SJCRH30 (cell line): ENCODE data around the gene LRRC26. TPM values are rescaled to one million over a fixed set of nuclear protein-coding genes. Genes with fewer than 3 reads are reported as not detected.
A peak's percentile ranks its signal among the peaks of the same experiment; 100 is the strongest.

Experiments used
- DNase-seq, 2 experiments: peaks; one replicate each; pipeline ENCODE4 v3.0.0-alpha.2; 2015 to 2020
- H3K27ac ChIP-seq: fragments of 250-450 bp; sonication (Bioruptor Pico); 2 replicates; pipeline ENCODE4 v1.5.1; 2020; ENCODE audit warnings: mild to moderate bottlenecking, moderate library complexity
- H3K27me3 ChIP-seq: fragments of 250-450 bp; sonication (Bioruptor Pico); 2 replicates; pipeline ENCODE4 v1.5.1; 2020; ENCODE audit warnings: mild to moderate bottlenecking, moderate library complexity
- H3K36me3 ChIP-seq: fragments of 250-450 bp; sonication (Bioruptor Pico); 2 replicates; pipeline ENCODE4 v1.5.1; 2020; ENCODE audit warnings: mild to moderate bottlenecking, moderate library complexity
- H3K4me1 ChIP-seq: fragments of 250-450 bp; sonication (Bioruptor Pico); 2 replicates; pipeline ENCODE4 v1.5.1; 2020; ENCODE audit warnings: mild to moderate bottlenecking, moderate library complexity
- H3K4me3 ChIP-seq: fragments of 250-450 bp; sonication (Bioruptor Pico); 2 replicates; pipeline ENCODE4 v1.5.1; 2020; ENCODE audit warnings: mild to moderate bottlenecking, moderate library complexity
- H3K9me3 ChIP-seq: fragments of 250-450 bp; sonication (Bioruptor Pico); replicated peaks from 2 replicates; pipeline ENCODE4 v1.5.1; 2020; ENCODE audit warnings: mild to moderate bottlenecking, moderate library complexity
- total RNA-seq: library from RNA; depleted of rRNA; stranded (reverse); fragments of >200 nt; shearing (Covaris generic); gene quantifications from 2 replicates; pipeline ENCODE4 v1.2.3, GENCODE V29; 2014

Gene LRRC26
- total RNA-seq, 1 experiment from 2014 or later = 0.24 TPM

DNA sequence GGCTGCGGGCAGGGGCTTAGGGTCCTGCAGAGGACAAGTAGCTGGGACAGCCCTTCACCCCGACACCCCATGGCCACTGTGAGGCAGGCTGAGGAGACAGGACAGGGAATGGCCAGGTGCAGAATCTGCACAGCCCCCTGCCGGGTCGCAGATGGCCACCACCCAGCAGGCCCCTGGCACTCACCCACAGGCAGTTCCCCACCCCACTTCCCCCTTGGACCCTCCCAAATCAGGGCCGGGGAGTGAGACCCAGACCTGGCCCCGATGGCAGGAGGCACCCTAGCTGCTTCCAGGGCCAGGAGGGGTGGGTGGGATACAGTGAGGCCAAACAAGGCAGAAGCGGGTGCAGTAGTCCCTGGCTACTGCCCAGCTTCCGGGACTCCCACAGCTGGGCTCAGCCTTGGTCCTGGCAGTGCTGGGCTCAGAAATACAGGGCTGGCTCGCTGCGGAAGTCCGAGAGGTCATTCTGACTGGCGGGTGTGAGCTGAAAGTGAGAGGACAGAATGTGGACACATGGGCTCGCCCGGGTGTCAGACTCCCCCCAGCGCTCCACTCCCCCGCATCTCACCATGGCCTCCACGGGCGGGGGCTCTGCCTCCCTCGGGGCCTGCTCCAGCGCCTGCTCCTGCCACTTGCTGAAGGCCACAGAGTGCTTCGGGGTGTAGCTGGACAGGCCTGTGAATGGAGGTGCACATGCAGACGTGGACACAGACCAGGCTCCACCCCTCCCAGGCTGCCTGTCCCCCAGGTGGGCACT lies 22.0 kb upstream of the LRRC26 start:
- H3K4me3 ChIP-seq = no peak overlapping the region
- no peaks in the 10 kb centered on the region for H3K9me3 ChIP-seq
- no peak for DNase-seq
- no peak overlapping the region for H3K27ac ChIP-seq
- H3K27me3 ChIP-seq = no peaks in the 10 kb centered on the region
- H3K36me3 ChIP-seq = peaks cover 5% of the 10 kb centered on the region; the same call in 1 of the 2 replicates
- peaks cover 22% of the 10 kb centered on the region; the same call in 1 of the 2 replicates for H3K4me1 ChIP-seq

DNA sequence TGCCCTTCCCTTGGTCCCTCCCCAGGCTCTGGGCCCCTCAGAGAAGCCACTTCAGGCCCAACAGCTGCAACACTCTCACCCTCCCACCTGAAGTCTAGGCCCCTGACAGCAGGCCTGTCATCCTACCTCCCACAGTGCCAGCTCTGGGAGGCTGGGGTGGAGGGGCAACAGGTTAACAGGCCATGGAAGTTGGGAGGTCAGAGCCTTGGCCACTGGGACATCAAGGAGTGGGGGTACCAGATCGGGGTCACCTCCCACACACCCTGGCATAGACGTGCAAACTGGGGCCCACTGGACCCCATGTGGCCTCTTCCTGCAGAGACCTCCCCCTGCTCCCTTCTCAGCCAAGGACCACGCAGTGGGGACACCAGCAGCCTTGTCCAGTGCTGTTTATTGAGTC lies 21.4 kb upstream of the LRRC26 start:
- no peak overlapping the region for H3K27ac ChIP-seq
- no peak for DNase-seq
- H3K36me3 ChIP-seq = peaks cover 5% of the 10 kb centered on the region; the same call in 1 of the 2 replicates
- no peak overlapping the region for H3K4me3 ChIP-seq
- no peaks in the 10 kb centered on the region for H3K9me3 ChIP-seq
- H3K27me3 ChIP-seq = no peaks in the 10 kb centered on the region
- peaks cover 28% of the 10 kb centered on the region; the same call in 1 of the 2 replicates for H3K4me1 ChIP-seq

DNA sequence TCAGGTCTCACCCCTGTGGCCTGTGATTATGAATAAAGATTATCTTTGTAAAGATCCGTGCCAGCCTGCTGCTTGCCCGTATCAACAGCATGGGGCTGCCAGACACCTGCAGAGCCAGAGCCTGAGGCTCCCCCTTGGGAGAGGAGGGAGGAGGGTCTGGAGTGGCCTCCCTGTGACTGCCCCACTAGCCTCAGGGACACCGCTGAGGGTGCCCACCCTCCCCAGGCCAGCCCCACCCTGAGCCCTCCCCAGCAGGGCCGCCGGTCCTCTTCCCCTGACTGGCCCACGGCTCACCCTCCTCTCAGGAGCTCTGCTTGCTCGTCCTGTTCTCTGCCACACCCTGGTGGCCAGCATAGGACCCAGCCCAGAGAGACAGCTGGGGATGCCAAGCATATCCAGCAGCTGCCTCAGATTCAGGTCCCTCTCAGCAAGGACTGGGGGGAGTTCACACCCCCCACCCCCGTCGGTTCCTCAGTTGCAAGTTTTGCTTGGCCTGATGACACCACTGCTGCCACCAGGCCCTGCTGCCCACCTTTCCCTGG lies 20.5 kb upstream of the LRRC26 start:
- Histone ChIP-seq H3K36me3 (peaks cover 5% of the 10 kb centered on the region; the same call in 1 of the 2 replicates), H3K4me1 (peaks cover 28% of the 10 kb centered on the region; the same call in 1 of the 2 replicates), H3K9me3 (no peaks in the 10 kb centered on the region), H3K27me3 (no peaks in the 10 kb centered on the region), H3K27ac (no peak overlapping the region), H3K4me3 (no peak overlapping the region)
- DNase-seq = peak in 1 of 2 experiments; percentile 54

DNA sequence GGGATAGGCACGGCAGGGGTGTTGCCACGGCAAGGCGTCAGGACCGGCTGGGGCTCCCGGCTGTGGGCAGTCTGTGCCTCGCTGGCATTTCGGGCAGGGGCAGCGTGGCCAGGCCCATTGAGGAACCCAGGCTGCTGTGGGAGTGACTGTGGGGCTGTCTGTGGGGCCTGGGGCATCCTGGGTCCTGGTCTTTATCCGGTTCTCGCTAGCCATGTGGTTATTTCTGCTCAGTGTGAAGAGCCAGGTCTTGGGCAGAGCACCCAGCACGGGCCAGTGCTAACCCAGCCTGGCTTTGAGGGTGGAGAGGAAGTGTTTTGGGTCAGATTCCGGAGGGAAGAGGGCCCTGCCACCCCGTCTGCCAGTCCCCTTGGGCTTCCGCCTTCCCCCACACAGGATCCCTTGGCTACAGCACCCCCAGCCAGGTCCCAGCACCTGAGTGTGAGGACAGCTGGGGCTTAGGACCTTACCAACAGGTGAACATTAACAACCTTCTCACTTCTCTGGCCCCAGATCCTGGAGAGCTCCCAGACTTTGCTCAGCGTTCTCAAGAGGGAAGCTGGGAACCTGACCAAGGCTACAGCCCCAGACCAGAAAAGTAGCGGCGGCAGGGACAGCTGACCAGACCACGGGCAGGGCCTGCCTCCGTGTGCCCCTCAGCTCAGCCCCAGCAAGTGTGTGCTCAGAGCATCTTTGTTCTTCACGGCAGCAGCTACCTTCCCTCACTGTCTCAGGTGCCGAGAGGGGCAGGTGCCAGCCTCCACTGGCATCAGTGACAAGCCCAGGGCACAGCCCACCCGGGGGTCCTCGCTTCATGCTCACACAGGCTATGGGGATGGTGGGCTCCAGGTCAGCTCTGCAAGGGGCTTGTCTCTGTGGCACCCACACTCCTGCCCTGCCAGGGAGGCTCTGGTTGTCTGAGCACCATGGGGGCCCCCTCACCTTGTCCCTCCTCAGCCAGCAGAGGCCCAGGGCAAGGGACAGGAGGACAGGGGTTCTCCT lies 19.7 kb upstream of the LRRC26 start:
- Histone ChIP-seq H3K4me1 (peaks cover 23% of the 10 kb centered on the region; the same call in 1 of the 2 replicates), H3K27me3 (no peaks in the 10 kb centered on the region)
- DNase-seq = no peak

DNA sequence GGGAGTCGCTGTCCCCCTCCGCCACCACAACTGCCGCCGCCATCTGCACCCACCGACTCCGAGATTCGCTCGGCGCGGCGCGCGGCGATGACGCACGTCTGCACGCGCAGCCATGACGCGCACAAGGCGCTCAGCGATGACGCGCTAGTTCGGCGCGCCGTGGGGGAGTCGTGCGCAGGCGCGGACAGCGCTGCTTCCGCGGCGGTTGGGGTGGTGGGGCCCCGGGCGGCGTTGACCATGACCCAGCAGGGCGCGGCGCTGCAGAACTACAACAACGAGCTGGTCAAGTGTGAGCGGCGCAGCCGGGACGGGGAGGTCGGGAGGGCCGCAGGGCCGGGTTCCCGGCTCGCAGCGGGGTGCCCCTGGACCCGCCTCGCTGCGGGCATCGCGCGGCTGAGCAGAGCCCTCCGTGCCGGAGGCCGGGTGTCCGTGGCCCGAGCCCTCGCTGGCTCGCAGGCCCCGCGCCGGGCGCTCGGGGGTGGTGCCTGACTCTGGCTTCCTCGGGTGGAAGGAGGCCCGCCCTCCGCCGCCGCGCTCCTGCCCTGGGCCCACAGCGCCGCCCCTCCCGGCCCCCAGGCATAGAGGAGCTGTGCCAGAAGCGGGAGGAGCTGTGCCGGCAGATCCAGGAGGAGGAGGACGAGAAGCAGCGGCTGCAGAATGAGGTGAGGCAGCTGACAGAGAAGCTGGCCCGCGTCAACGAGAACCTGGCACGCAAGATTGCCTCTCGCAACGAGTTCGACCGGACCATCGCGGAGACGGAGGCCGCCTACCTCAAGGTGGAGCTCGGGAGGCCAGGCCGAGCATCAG lies 18.8 kb upstream of the LRRC26 start, which contains the start of the genes ANAPC2 and SSNA1:
Gene ANAPC2 (minus strand): TSS at position 71 of the 807 bp plus-strand sequence. CDS start 28 bp downstream, at position 43.
Gene SSNA1 (plus strand): TSS at position 187 of the 807 bp plus-strand sequence. CDS start 51 bp downstream, at position 238.
- Histone ChIP-seq H3K4me3 (peak within 1 kb of the TSS; percentile 94), H3K36me3 (peaks cover 5% of the 10 kb centered on the region; the same call in 1 of the 2 replicates), H3K27me3 (no peaks in the 10 kb centered on the region), H3K9me3 (no peaks in the 10 kb centered on the region), H3K27ac (peak within 1 kb of the TSS; percentile 50), H3K4me1 (peaks cover 20% of the 10 kb centered on the region; the same call in 1 of the 2 replicates)
- peak; percentile 92 to 95 for DNase-seq

More for the DNA sequence above, 19.7 kb upstream of the LRRC26 start:
- peaks cover 5% of the 10 kb centered on the region; the same call in 1 of the 2 replicates for H3K36me3 ChIP-seq
- no peaks in the 10 kb centered on the region for H3K9me3 ChIP-seq
- H3K4me3 ChIP-seq = peak overlapping the region; percentile 94
- H3K27ac ChIP-seq = peak overlapping the region; percentile 50; the same call in 1 of the 2 replicates

DNA sequence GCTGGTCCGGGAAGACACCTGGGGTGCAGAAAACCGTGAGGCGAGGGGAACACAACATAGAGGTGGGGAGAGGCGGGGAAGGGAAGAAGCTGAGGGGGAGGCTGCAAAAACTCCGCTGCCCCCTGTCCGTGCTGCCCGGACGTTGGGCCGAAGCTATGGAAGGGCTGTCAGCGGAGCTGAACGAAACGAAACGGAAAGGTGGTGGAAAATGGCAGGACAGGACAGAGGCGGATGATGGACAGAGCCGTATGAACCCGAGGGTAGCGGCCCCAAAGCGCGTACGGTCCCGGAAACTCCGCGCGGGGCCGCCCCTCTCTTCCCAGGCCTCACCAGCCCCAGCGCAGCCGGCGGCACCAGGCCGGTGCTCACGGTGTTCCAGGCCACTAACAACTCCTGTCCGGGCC lies 18.2 kb upstream of the LRRC26 start:
- no peaks in the 10 kb centered on the region for H3K27me3 ChIP-seq
- H3K9me3 ChIP-seq = no peaks in the 10 kb centered on the region
- DNase-seq = no peak
- H3K36me3 ChIP-seq = peaks cover 10% of the 10 kb centered on the region; the same call in 1 of the 2 replicates
- H3K4me3 ChIP-seq = peak overlapping the region; percentile 94
- peaks cover 20% of the 10 kb centered on the region; the same call in 1 of the 2 replicates for H3K4me1 ChIP-seq
- H3K27ac ChIP-seq = peak overlapping the region; percentile 50

DNA sequence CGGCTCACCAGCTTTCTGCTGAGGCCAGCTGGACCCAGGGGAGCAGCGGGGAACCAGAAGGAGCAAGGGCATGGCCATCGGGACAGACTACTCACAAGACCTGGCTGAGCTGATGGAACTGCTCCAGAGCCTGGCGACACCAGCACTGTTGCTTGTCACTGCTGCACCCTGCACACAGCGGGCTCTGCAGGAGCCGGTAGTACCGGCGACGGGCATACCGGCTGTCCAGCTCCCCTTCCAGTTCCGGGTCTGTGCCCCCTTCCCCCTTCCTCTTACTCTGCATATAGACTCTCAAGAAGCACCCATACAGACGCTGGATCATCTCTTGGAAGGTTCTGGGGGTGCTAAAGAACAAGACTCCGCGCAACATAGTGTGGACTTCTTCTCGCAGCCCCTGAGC lies 17.5 kb upstream of the LRRC26 start:
- peaks cover 20% of the 10 kb centered on the region; the same call in 1 of the 2 replicates for H3K4me1 ChIP-seq
- H3K9me3 ChIP-seq = no peaks in the 10 kb centered on the region
- H3K36me3 ChIP-seq = peaks cover 16% of the 10 kb centered on the region
- H3K27me3 ChIP-seq = no peaks in the 10 kb centered on the region
- H3K27ac ChIP-seq = no peak overlapping the region
- DNase-seq = no peak
- peak overlapping the region; percentile 94 for H3K4me3 ChIP-seq

DNA sequence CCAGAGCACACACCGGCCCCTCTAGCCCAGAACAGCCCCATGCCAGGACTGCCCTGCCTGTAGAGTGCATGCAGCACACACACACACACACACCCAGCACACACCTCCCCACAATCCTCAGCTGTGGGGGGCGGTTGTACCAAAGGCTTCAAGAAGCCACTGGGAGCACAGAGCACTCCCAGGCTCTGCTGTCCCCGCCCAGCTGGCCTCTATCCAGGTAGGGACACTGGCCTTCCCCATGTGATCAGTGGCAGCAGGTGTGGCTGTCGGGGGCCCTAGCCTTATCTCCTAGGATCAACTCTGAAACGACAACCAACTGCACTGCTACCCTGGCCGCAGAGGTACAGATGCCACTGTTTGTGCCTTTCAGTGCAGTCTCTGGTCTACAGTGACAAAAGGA lies 16.5 kb upstream of the LRRC26 start:
- Histone ChIP-seq H3K36me3 (peaks cover 24% of the 10 kb centered on the region), H3K9me3 (no peaks in the 10 kb centered on the region), H3K27ac (no peak overlapping the region), H3K27me3 (no peaks in the 10 kb centered on the region), H3K4me1 (peaks cover 20% of the 10 kb centered on the region; the same call in 1 of the 2 replicates), H3K4me3 (no peak overlapping the region)
- peak in 1 of 2 experiments; percentile 61 for DNase-seq

DNA sequence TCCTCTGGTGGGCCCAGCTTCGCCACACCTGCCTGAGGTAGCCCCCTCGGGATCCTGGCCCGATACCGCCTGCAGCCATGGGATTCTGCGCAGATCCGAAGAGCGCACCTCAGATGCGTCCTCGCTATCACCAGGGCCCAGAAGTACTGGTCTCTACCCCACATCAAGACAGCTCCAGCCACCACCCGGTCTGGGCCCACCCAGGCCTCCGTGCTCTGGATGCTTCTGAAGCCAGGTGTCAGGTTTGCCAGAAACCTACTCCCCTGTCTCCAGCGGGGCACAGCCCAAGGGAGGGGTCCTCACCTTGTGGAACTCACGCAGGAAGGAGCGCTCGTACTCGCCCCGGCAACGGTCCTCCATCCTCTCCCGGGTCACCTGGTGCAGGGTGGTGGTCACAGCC lies 16.1 kb upstream of the LRRC26 start:
- Histone ChIP-seq H3K36me3 (peaks cover 28% of the 10 kb centered on the region), H3K27me3 (no peaks in the 10 kb centered on the region), H3K27ac (no peak overlapping the region), H3K4me1 (peaks cover 20% of the 10 kb centered on the region; the same call in 1 of the 2 replicates), H3K4me3 (no peak overlapping the region), H3K9me3 (no peaks in the 10 kb centered on the region)
- DNase-seq = no peak

DNA sequence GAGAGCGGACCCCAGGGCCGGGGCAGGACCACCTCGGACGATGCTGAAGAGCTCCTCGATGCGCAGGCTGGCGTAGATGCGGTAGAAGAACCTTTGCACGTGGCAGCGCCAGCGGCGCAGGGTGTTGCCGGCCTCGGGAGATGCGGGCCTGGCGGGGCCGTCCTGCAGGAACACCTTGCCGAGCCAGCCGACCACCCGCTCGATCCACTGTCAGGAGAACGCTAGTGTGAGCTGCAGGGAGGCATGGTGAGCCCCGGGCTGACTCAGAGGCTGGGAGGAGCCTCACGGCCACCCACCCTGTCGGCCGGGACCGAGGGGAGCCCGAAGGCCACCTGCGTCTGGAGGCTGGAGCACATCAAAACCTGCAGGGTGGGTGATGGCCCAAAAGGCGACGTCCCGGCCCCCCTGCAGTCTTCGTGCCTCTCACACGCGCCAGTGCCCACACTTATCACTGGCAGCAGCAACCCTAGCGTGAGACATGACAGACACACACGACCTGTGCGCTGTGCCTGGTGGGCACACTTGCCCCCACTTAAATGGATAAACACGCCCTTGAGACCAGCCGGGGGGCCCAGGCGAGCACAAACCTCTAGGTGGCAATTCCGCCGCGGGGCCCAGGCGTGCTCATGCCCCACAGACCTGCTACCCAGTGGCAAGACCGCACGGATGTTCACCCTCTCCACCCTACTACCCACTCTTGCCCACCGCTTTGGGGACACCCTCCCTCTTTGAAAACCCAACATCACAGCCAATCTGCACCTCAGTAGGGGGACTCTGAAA lies 15.2 kb upstream of the LRRC26 start:
- Histone ChIP-seq H3K4me1 (peaks cover 19% of the 10 kb centered on the region; the same call in 1 of the 2 replicates), H3K4me3 (no peak overlapping the region), H3K36me3 (peaks cover 28% of the 10 kb centered on the region), H3K9me3 (no peaks in the 10 kb centered on the region), H3K27me3 (no peaks in the 10 kb centered on the region), H3K27ac (no peak overlapping the region)
- DNase-seq = no peak

DNA sequence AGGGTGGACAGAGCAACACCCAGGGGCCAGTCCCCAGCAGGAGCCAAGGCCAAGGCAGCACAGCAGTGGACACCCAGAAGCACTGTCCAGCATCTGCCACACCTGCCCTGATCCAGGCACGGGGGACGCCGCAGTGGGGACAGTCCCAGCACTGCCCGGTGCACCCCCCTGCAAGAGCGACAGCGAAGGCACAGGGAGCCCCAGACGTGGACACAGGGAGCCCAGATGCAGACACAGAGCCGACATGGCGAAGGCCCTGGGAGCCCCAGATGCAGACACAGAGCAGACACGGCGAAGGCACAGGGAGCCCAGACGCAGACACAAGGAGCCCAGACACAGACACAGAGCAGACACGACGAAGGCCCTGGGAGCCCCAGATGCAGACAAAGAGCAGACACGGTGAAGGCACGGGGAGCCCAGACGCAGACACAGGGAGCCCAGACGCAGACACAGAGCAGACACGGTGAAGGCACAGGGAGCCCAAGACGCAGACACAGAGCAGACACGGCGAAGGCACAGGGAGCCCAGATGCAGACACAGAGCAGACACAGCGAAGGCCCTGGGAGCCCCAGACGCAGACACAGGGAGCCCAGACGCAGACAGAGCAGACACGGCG lies 14.2 kb upstream of the LRRC26 start:
- H3K36me3 ChIP-seq = peaks cover 33% of the 10 kb centered on the region
- H3K4me3 ChIP-seq = no peak overlapping the region
- H3K27me3 ChIP-seq = no peaks in the 10 kb centered on the region
- DNase-seq = no peak
- H3K9me3 ChIP-seq = no peaks in the 10 kb centered on the region
- H3K4me1 ChIP-seq = peaks cover 13% of the 10 kb centered on the region; the same call in 1 of the 2 replicates
- H3K27ac ChIP-seq = no peak overlapping the region

DNA sequence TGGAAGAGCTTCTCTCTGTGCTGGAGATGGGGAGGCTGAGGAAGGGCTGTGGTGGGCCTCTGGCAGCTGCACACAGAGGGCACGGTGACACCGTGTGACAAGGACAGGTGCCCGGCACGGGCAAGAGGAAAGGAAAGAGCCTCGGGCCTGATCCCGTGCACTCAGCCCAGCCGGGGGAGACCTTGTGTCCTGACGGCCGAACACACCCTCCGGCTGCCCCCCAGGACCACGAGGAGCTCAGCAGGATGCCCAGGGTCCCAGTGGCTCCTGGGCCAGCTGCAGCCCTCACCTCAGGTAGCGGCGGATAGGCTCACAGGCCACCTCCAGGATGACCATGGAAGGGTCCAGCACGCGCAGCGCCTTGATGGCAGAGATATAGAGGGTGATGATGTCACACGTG lies 13.0 kb upstream of the LRRC26 start:
- Histone ChIP-seq H3K27ac (no peak overlapping the region), H3K4me1 (peaks cover 13% of the 10 kb centered on the region; the same call in 1 of the 2 replicates), H3K9me3 (no peaks in the 10 kb centered on the region), H3K27me3 (no peaks in the 10 kb centered on the region), H3K36me3 (peaks cover 38% of the 10 kb centered on the region), H3K4me3 (no peak overlapping the region)
- DNase-seq = no peak
